Measurements from ENCODE around the gene PRKCE. TPM values are rescaled to one million over a fixed set of nuclear protein-coding genes. Genes with fewer than 3 reads are reported as not detected.
A peak's percentile ranks its signal among the peaks of the same experiment; 100 is the strongest.

Gene PRKCE
- total RNA-seq, 1 donor from 2014 or later = 28.4 TPM

DNA sequence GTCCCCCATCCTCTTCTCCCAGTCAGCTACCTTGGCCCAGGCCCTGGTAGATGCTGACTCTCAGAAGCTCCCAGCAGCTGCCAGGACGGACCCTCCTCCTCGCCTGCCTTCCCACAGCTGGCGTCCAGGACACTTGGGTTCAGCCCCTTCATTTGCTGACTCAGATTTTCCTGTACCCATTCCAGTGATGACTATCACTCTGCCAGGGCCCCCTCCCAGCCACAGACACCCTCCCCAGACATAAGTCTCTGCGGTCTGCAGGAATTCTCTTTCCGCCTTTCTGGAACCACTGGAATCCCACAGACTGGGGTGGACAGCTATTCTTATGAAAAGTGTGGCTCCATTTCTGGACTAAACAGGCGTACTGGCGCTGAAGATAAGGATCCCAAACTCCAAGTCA is 385.5 kb downstream of the PRKCE start:
- no peak for DNase-seq (ENCODE audit: low read depth in 2 of 2)

DNA sequence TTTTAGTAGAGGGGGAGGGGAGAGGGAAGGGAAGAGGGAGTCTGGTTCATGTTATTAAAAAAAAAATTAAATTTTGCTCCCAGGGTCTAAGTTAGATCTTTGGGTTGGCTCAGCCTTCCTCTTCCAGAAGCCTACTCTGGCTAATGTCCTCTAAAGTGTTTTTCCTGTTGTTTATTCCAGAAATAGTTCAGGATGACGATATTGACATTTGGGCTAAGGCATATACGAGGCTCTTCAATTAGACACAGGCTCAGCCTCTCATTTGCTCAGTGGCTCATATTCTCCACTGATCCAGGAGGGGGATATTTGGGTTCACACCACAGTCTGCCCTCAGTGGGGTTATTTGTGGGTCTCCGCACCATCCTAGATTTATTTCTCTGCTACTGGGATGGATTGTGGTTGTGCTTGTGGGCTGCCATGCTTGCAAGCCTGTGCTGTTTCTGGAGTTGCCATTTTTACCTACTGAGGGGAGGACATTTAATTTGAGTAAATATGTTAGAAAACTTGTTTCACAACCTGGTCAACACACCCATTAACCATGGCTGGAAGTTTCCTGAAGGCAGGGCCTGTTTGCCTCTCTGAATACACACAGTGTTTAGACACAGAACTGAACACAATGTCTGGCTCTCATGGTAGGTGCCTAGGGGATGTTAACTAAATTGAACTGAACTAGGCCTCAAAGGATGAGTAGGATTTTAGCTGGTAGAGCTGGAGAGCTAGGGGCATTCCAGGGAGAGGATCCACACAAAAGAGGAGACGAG is 388.2 kb downstream of the PRKCE start:
- no peak for DNase-seq (ENCODE audit: low read depth in 2 of 2)

DNA sequence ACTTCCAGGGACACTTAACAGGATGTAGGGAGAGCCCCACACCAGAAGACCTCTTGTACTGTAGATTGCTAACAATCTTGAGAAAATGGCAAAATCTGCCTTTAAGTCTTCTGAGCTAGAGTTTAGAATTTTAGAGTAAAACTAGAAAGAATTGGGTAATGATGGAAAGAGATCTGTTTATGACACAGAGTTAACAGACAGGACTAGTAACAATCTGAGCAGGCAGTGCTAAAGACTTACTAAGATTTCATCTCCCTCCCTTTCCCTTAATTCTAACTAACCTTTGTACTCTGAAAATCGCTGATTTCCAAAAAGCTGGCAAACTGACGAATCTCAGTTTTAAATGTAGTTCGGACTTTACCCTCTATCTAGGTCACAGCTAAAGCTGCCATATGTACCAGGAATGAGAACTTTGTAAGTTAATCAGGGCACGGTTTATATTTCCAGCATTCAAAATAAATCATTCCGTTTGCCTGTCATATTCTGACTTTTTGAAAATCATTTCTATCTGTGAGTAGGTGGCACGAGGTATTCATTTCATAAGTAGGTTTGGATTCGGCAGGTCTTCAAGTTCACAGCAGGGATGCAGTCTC is 389.2 kb downstream of the PRKCE start:
- no peak for DNase-seq (ENCODE audit: low read depth in 2 of 2)

DNA sequence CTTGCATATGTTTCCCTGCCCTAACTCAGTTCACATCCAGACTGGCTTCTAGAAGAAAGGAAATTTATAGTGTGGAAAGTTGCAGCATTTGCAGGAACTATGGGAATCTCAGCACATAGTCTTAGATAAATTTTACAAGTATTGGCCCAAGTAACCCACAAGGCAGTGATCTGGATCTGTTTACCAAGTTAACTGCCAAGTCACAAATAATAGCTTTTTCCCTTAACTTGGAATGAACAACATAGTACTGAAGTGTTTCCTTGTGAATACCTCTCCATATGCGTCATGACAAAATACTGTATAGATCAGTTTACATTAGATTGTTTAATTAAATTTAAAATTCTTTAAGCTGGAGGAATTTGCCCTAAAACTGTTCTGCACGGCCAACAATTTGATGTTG is 390.0 kb downstream of the PRKCE start:
- DNase-seq (ENCODE audit: low read depth in 2 of 2) = no peak

DNA sequence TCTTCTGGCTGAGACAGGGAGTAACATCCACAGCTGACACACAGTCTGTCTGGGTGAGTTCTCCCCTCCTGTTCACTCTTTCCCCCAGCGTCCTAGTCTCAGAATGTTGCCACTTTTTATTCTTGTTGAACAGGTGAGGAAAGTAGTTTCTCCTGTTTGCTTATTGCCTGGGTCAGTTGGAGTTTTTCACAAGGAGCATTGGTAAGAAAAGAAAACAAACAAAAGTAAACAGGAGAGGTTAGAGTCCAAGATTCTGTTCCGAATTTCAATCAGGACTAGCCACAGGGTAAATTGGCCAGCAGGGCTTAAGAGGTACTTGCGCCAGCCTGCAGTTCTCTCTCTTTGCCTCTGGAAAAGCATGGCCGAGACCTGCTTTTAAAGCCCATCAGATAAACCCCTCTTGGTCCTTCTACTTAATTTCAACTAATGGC is 390.7 kb downstream of the PRKCE start:
- DNase-seq (ENCODE audit: low read depth in 2 of 2) = no peak

DNA sequence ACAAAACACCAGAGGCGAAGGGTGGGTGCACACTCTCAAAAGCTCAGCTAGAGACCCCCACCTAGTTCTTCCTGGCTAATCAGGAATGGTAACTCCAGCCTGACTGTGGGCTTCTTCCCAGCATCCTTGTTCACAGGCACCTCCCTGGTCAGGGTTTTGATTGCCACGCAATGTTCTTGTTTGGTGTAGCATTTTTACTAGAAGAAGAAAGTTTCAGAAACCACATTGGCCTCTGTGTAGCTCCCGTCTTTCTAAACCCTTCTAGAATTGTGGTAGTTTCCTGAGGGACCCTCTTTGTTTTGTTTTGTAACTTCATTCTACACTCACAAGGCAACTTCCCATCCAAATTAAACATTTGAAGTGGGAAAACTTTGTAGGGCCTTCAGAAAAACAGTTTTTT is 391.2 kb downstream of the PRKCE start:
- DNase-seq (ENCODE audit: low read depth in 2 of 2) = no peak

DNA sequence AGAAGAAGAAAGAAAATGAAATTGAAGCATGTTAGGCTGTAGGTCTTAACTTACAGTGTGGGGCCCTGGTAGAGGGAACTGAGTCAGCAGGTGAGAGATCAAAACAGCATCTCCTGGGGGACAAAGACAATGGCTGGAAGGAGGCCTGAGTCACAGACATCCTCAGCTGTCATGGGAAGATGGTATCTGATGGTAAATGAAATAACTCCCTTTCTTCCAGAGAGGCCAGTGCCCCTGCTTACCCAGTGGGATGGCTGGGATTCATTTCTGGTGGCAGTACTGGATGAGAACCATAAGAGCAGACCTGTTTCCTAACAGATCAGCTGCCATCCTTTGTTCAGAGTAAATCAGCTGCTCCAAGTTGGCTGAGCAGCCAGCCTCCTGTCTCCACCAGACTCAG is 394.4 kb downstream of the PRKCE start:
- peak in 1 of 2 donors; percentile 93 for DNase-seq (ENCODE audit: low read depth in 2 of 2)

DNA sequence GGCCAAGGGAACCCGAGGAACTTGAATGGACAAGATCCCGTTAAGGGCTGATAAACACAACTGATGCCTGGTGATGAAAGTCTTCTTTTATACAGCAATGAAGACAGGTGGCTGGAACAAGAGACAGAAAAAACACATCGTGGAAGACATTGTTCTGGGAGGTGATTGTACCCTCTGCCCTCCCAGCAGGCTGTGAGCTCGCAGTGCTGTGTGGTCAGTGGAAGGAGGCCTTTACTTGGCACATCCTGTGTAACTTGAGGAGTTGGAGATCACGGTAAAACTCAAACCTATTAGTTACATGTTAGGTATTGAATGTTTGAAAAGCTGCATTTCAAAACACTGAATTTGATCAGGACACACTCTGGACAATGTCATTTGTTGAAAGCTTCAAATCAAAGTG is 395.8 kb downstream of the PRKCE start:
- peak in 1 of 2 donors; percentile 37 for DNase-seq (ENCODE audit: low read depth in 2 of 2)

DNA sequence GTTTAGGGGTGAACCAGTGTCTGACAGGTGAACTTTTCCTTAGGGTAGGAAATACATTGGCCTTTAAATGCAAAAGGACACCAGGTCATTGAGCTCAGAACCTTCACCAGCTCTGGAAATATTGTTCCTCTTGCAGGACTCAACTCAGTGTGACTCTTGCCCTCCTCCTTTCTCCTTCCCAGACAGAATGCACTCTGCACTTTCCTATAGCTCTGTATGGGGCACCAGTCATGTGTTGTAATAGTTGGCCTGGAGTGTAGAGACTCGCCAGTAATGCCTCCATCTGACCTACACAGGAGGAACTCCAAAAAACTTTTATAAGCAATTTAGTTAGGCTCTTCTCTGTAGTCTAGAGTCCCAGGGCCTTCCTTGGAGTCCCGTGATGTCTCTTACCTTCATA is 397.2 kb downstream of the PRKCE start:
- no peak for DNase-seq (ENCODE audit: low read depth in 2 of 2)

DNA sequence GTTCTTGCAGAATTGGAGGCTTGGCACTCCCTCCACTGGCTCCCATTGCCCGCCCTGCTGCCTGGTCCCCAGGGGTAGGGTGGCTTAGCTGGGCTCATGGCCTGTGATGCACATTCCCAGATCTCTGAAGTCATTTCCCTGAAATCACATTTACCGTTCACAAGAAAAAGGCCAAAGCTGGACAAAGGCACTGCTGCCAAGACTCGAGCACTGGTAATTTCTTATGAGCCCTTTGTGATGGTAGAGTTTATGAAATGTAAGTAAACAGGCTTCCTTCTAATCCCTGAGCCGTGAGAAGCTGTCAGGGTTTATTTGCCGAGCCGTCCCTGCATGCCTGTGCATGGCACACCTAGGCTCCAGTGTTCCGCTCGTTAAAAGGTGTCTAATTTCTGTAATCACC is 398.6 kb downstream of the PRKCE start:
- DNase-seq (ENCODE audit: low read depth in 2 of 2) = no peak

DNA sequence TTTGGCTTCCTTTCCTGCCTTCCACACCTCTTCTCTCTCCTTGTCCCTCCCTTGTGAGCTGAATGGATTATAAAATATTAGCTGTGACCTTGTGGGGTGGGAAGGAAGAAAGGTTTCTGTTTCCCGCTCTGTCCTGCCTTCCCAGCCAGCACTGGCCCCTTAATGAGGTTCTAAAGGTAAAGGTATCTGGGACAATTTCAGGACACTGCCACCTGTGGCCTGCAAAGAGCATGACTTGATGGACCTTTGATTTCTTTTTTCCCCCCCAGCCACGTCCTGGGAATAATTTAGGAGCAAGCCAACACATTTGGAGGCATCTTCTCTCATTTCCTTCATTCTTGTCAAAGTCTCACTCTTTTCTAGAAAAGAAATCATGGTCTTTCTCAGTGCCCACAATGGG is 399.0 kb downstream of the PRKCE start:
- DNase-seq (ENCODE audit: low read depth in 2 of 2) = no peak

DNA sequence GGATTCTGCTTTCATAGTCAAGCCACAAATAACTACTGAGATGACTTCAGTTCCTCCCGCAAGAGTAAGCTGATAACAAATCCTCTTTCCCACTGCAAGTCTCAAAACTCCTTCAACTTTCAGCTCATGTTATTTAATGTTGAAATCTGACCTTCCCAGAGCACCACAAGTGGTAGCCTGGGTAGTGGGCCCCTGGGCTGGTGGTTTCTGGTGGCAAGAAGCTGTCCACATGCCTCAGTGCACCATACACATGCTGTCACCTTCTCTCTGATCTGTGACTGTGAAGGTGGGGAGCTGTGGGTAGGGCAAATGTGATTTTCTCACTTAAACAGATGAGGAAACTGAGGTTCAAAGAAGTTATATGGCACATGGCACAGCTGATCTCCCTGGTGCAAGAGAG is 399.6 kb downstream of the PRKCE start:
- no peak for DNase-seq (ENCODE audit: low read depth in 2 of 2)

DNA sequence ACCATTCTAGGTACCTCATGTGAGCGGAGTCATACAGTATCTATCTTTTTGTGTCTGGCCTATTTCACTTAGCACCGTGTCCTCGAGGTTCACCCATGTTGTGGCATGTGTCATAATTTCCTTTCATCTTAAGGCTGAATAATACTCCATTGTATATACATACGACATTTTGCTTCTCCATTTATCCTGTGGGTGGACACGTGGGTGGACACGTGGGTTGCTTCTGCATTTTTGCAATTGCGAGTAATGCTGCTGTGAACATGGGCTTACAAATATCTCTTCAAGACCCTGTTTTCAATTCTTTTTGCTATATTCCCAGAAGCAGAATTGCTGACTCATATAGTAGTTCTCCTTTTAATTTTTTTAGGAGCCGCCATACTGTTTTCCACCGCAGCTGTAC is 402.1 kb downstream of the PRKCE start:
- DNase-seq (ENCODE audit: low read depth in 2 of 2) = no peak

DNA sequence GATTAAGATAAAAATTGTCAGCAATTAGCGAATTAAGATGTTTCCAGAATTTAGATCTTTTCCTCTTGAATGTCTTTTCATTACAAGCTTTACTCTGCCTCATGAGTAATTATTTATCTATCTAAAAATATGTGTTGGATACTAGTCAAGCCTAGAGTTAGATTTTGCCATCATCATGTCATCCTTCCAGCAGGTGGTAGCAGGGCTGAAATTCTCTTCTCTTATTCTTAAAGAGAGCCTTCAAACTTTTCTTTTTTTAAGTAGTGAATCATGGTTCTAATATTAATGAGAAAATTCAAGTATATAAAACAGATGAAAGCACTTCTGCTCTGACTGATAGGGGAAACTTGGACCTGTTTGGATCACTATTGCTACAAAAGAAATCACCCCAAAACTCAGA is 405.1 kb downstream of the PRKCE start:
- no peak for DNase-seq (ENCODE audit: low read depth in 2 of 2)

DNA sequence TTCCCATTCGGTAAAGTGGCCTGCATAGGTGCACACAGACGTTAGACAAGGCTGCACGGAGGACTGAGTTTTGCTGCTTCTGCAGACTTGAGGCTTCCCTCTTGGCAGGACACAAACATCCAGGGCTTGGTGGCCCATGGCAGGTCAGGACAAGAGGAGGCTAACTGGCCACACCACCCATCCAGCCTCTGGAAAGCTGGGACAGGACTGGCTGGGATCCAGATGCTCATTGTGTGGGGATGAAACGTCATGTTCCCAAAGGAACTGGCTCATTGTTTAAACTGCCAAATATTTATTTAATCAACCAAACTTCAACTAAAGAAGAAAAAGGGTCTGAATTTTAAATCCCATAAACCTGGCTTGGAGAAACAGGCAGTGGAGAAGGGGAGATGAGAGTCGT is 406.7 kb downstream of the PRKCE start:
- DNase-seq (ENCODE audit: low read depth in 2 of 2) = peak; percentile 55 to 78

DNA sequence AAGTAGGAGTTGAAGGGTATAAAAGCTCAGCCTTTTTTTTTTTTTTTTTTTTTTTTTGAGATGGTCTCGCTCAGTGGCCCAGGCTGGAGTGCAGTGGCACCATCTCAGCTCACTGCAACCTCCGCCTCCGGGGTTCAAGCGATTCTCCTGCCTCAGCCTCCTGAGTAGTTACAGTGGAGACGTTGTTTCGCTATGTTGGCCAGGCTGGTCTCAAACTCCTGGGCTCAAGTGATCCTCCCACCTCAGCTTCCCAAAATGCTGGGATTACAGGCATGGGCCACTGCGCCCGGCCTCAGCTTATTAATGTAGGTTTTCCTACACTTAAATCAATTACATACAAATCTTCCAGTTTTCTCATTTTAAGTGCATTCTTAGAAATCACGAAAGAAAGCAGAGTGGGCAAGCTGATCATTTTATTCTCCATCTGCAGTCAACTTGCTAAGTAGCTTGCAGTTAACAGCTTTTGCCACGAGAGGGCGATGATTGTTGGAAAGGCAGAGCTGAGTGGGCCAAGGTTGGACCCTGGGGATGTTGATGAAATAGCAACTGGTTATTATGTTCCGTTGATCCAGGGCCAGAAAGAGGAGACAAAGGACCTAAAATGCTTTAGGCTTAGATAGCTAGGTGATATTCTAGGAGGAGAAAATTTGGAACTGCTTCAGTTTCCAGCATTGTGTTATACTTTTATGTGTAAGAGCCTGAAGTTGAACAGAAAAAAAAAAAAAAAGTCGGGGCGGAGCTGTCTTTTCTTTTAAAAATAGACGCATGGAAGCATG is 411.4 kb downstream of the PRKCE start:
- DNase-seq (ENCODE audit: low read depth in 2 of 2) = peak; percentile 91 to 92

DNA sequence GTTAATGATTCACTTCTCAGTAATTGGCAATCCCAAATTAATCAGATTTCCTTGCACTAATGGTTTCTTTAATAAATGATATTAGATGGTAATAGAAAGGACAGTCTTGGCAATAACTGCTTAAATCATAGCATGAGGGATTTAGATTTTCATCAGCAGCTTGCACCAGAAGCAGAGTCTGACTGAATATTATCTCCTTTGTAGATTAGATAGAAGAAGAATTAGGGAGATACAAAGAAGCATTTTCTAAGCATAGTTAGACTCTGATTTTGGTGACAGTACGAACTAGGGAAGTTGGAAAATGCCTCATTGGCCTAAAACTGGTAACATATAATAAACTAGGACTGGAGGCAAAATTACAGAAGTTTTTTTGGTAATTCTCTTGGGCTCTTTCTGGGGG is 412.9 kb downstream of the PRKCE start:
- DNase-seq (ENCODE audit: low read depth in 2 of 2) = no peak

DNA sequence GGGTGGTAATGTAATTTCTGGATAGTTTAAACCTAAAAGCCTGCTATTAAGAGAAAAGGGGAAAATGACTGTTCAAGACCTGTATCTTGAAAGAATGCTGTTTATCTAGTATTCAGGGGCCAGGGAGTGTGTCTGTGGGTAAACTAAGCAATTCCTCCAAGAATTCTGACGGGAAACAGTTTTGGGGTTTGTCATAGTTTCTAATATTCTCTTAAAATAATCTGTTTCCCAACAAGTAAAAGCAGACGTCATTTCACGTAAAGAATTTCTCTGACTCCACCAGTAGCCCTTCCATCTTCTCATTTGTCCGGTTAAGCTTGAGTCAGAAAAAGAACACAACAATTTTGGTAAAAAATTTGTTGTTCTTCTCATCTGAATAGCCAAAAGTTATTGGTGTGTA is 413.7 kb downstream of the PRKCE start:
- no peak for DNase-seq (ENCODE audit: low read depth in 2 of 2)

DNA sequence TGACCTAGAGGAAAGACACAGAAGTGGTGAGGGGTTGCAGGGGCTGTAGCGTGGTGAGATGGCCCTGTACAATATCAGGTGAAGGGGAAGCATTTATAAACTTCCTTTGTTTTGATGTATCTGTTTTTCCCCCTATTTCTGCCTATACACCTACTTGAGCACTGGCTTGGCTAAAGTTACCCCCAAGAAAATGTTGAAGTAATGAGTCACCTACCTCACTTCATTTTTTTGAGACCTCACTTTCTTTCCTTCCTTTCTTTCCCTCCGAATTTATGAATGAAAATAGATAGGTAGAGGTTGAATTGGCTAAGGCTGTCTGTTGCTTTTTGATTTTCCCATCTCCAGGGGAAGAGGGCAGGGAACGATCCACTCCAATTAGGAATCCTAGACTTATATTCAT is 414.6 kb downstream of the PRKCE start:
- no peak for DNase-seq (ENCODE audit: low read depth in 2 of 2)

DNA sequence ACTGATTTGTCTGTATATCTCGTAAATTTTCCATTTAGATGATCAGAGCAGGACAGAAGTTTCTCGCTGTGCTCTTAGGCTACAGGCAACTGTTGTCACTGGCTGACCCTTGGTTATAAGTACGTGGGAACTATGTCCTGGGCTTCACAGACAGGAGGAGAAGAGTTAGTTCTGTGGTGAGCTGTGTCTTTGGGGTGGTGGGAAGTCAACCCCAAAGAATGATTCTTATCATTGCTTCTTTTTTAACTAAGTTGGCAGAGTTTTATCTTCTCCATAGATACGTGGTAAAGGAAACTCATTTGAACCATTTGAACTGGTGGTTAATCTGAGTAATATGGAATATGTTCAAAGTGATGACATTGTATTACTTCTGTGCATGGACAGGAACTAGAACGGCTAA is 415.1 kb downstream of the PRKCE start:
- DNase-seq (ENCODE audit: low read depth in 2 of 2) = peak in 1 of 2 donors; percentile 72

DNA sequence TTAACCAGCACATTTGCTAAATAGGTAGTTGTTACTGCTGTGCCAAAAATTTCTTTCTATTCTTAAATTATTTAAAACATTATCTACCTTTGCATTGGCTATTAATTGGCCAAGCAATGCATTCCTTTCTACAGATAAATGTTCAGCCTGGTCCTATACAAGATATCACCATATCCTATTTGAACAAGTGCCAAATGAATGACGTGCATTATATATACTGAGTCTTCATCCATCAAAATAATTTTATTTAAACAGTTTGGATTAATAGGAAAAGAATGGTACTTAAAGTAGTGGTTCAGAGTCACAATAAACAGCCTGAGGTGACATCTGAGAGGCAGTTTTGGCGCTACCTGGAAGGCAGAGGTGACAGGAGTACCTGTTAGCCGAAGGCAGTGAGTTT is 415.6 kb downstream of the PRKCE start:
- DNase-seq (ENCODE audit: low read depth in 2 of 2) = peak in 1 of 2 donors; percentile 37

DNA sequence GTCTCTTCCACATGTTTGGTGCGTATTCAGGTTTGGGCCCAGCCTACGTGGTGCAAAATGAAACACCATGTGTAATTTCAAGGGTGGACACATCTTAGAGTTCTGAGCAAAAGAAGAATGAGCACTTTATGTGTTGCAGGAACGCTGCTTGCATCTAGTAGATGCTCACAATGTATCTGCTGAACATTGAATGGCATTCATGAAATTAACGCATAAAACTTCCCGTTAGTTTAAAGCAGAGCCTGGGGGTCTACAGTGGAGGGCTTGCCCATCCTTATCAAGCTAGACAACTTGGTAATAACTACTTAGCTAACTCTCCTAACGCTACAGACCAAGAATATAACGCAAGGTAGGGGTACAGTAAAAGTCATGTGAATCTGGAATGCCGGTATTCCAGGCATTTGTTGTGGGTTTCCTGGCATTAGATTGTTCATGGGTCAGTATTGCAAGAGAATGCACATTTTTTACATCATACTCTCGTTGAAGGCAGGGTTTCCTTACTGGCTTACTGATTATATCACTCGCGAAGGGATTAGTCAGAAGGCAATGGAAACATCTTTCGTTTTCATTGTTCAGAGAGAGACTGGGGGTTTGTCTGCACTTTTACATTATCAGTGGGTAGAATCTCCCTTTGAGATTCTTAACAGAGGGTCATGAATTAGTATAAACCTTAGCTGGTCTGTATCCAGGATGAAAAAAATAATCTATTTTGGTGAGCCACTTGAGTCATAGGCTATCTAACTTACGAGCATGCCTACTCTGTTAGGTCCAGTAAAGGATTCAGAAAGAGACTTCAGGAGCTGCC is 416.2 kb downstream of the PRKCE start:
- peak; percentile 92 to 97 for DNase-seq (ENCODE audit: low read depth in 2 of 2)

Measured in dermis microvascular lymphatic vessel endothelial cell (primary cell).